Ishikawa (cell line): ENCODE results near the gene MSH2.
A peak's percentile ranks its signal among the peaks of the same experiment; 100 is the strongest.

ENCODE experiments used
- CEBPB ChIP-seq: IDR thresholded peaks from 2 replicates; pipeline ENCODE4 v1.6.1; 2012
- CREB1 ChIP-seq: IDR thresholded peaks from 2 replicates; pipeline ENCODE4 v1.6.1; 2012; ENCODE audit warnings: low read depth
- EGR1 ChIP-seq: IDR thresholded peaks from 2 replicates; pipeline ENCODE4 v1.6.1; 2012
- EP300 ChIP-seq: IDR thresholded peaks from 2 replicates; pipeline ENCODE4 v1.6.1; 2012; ENCODE audit warnings: borderline replicate concordance
- FOXM1 ChIP-seq: IDR thresholded peaks from 2 replicates; pipeline ENCODE4 v1.6.1; 2012; ENCODE audit warnings: low read depth, borderline replicate concordance
- MAX ChIP-seq: IDR thresholded peaks from 2 replicates; pipeline ENCODE4 v1.6.1; 2012
- NFIC ChIP-seq: IDR thresholded peaks from 2 replicates; pipeline ENCODE4 v1.6.1; 2012
- RAD21 ChIP-seq: IDR thresholded peaks from 2 replicates; pipeline ENCODE4 v1.6.1; 2012; ENCODE audit warnings: low read depth
- TAF1 ChIP-seq: IDR thresholded peaks from 2 replicates; pipeline ENCODE4 v1.6.1; 2012; ENCODE audit warnings: low read depth, mild to moderate bottlenecking
- TCF12 ChIP-seq: IDR thresholded peaks from 2 replicates; pipeline ENCODE4 v1.6.1; 2012; ENCODE audit warnings: low read depth
- TEAD4 ChIP-seq: IDR thresholded peaks from 2 replicates; pipeline ENCODE4 v1.6.1; 2012
- USF1 ChIP-seq: IDR thresholded peaks from 2 replicates; pipeline ENCODE4 v1.6.1; 2012
- YY1 ChIP-seq: IDR thresholded peaks from 2 replicates; pipeline ENCODE4 v1.6.1; 2012; ENCODE audit warnings: low read depth
- ZBTB7A ChIP-seq: IDR thresholded peaks from 2 replicates; pipeline ENCODE4 v1.6.1; 2012; ENCODE audit warnings: low read depth
- TF ChIP-seq, protein P1 (sequence below): IDR thresholded peaks from 2 replicates; pipeline ENCODE4 v1.6.1; 2012; ENCODE audit warnings: low read depth, mild to moderate bottlenecking

Gene MSH2

DNA sequence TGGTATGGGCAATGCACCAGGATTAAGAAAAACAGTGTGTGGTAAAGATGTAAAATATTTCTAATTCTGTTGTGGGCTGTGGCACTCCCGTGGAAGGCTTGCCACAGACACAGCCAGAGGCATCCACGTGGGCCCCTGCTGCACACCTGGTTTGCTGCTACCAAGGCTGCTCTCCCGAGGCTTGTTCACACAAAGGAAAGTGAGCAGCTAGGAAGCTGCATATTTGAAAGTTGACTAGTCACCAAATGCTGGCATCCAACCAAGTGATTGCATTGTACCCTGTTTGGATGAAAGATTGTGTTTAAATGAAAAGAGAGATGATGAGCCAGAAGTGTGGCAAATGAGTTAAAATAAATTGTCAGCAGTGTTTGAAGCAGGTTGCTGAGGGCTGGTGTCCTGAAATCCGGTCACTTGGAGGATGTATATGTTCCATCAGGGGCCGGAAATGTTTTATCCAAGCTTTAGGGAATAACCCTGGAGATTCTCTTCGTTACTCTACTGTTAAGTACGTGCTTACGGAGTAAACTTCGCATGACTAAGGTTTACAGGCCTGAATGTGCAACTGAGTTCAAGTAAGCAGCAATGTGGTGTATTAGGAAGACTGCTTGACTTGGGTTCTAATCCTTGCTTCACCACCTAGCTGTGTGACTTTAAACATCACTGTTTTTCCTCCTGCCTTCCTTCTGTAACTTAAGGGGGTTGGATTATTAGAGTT is 86.1 kb downstream of the MSH2 start:
- TF ChIP-seq TCF12 (no peak), TEAD4 (peak; percentile 26; the same call in 1 of the 2 replicates), NFIC (peak; percentile 50; the same call in 1 of the 2 replicates), RAD21 (no peak), ZBTB7A (no peak), MAX (peak; percentile 57; the same call in 1 of the 2 replicates)

GRCh38 chr2:47490406-47490805 is 87.5 kb downstream of the MSH2 start:
- TF ChIP-seq ZBTB7A (no peak), CREB1 (no peak), RAD21 (no peak), FOXM1 (no peak), TAF1 (no peak), MAX (no peak), NFIC (no peak), YY1 (no peak)

DNA sequence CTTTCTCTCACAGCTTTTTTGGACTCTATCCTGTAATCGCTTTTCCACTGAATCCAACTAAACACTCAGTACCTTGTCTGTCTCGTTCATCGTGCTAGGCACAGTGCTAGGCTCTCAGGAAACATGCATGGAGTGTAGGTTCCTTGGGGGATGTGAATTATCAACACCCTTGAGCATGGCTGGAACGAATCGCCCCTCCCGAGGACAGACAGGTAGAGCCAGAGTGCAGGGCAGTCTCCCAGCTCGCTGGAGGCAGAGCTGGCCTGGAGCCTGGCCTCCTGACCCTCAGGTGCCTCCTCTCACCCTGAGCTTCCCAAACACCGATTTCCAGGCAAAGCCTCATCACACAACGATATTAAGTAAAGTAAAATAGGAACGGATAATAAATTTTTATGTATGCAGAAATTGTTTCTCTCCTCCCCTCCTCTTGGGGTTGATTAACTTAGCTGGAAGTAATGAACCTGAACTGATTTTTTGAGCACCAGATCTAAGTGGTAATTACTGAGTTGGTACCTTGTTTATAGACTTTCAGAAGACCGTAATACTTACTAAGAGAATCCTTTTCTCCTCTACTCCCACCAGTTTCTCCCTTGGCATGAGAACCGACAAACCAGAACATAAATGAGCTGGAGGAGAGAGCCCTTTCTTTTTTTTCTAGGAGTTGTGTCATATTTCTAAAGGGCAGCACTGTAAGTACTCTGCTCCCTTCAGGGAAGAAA is 90.5 kb downstream of the MSH2 start:
- TF ChIP-seq CEBPB (no peak), EGR1 (no peak), NFIC (no peak), MAX (no peak), EP300 (no peak), RAD21 (no peak), CREB1 (no peak), TCF12 (no peak), YY1 (no peak), FOXM1 (no peak), ZBTB7A (no peak), TEAD4 (no peak), TAF1 (no peak), USF1 (no peak)
- TF ChIP-seq, protein P1, sequence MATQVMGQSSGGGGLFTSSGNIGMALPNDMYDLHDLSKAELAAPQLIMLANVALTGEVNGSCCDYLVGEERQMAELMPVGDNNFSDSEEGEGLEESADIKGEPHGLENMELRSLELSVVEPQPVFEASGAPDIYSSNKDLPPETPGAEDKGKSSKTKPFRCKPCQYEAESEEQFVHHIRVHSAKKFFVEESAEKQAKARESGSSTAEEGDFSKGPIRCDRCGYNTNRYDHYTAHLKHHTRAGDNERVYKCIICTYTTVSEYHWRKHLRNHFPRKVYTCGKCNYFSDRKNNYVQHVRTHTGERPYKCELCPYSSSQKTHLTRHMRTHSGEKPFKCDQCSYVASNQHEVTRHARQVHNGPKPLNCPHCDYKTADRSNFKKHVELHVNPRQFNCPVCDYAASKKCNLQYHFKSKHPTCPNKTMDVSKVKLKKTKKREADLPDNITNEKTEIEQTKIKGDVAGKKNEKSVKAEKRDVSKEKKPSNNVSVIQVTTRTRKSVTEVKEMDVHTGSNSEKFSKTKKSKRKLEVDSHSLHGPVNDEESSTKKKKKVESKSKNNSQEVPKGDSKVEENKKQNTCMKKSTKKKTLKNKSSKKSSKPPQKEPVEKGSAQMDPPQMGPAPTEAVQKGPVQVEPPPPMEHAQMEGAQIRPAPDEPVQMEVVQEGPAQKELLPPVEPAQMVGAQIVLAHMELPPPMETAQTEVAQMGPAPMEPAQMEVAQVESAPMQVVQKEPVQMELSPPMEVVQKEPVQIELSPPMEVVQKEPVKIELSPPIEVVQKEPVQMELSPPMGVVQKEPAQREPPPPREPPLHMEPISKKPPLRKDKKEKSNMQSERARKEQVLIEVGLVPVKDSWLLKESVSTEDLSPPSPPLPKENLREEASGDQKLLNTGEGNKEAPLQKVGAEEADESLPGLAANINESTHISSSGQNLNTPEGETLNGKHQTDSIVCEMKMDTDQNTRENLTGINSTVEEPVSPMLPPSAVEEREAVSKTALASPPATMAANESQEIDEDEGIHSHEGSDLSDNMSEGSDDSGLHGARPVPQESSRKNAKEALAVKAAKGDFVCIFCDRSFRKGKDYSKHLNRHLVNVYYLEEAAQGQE, result no peak

- no peak for TF ChIP-seq CREB1
Observed at GRCh38 chr2:47494267-47495130, 91.5 kb downstream of the MSH2 start.

- TF ChIP-seq FOXM1, result no peak
Observed at GRCh38 chr2:47497843-47498460, 95.0 kb downstream of the MSH2 start.

- no peak for TF ChIP-seq RAD21
- no peak for TF ChIP-seq TCF12
- no peak for TF ChIP-seq ZBTB7A
- TF ChIP-seq USF1, result no peak
- TF ChIP-seq YY1, result no peak
- TF ChIP-seq EP300, result no peak
- no peak for TF ChIP-seq CREB1
- no peak for TF ChIP-seq EGR1
- TF ChIP-seq MAX, result no peak
- TF ChIP-seq FOXM1, result no peak
- no peak for TF ChIP-seq TAF1
- no peak for TF ChIP-seq TEAD4
- TF ChIP-seq CEBPB, result no peak
- TF ChIP-seq NFIC, result no peak
- TF ChIP-seq, protein P1, result no peak
Observed at GRCh38 chr2:47499093-47499492, 96.1 kb downstream of the MSH2 start.
